Right hindlimb (tissue), 1 donor: ENCODE measurements around the gene CYP2A7.
"Not testable (repeated sequence)": the region's sequence is repeated elsewhere in the genome, so short reads cannot be mapped to it uniquely, and the experiment has no call there.

ENCODE experiments used
- DNase-seq: peaks from one replicate; pipeline ENCODE4 v3.0.0-alpha.2; 2018

Gene CYP2A7

GRCh38 chr19:40896843-40897789 lies 15.1 kb upstream of the CYP2A7 start:
- DNase-seq: not testable (repeated sequence)

GRCh38 chr19:40896418-40896796 lies 14.4 kb upstream of the CYP2A7 start:
- DNase-seq: no peak

GRCh38 chr19:40893112-40893511 lies 11.1 kb upstream of the CYP2A7 start:
- DNase-seq: no peak

- DNase-seq: no peak
These were observed 7.3 kb upstream of the CYP2A7 start for GRCh38 chr19:40889366-40889765.

GRCh38 chr19:40888191-40888590 lies 6.2 kb upstream of the CYP2A7 start:
- no peak for DNase-seq

GRCh38 chr19:40884187-40884931 lies 2.3 kb upstream of the CYP2A7 start:
- DNase-seq: not testable (repeated sequence)

- DNase-seq: not testable (repeated sequence)
These were observed 2.7 kb downstream of the CYP2A7 start for GRCh38 chr19:40879349-40879748.

GRCh38 chr19:40875526-40875951 lies 6.5 kb downstream of the CYP2A7 start:
- not testable (repeated sequence) for DNase-seq

GRCh38 chr19:40874874-40875273 lies 7.2 kb downstream of the CYP2A7 start:
- not testable (repeated sequence) for DNase-seq

GRCh38 chr19:40873873-40874272 lies 8.2 kb downstream of the CYP2A7 start:
- not testable (repeated sequence) for DNase-seq

- no peak for DNase-seq
These were observed 9.8 kb downstream of the CYP2A7 start for GRCh38 chr19:40872209-40872608.

- DNase-seq: no peak
These were observed 14.3 kb downstream of the CYP2A7 start for GRCh38 chr19:40867701-40868100.

GRCh38 chr19:40864739-40865496 lies 17.1 kb downstream of the CYP2A7 start:
- DNase-seq: not testable (repeated sequence)

- DNase-seq: no peak
These were observed 19.2 kb downstream of the CYP2A7 start for GRCh38 chr19:40862785-40863184.

GRCh38 chr19:40862333-40862732 lies 19.7 kb downstream of the CYP2A7 start:
- no peak for DNase-seq

- DNase-seq: no peak
These were observed 23.9 kb downstream of the CYP2A7 start for GRCh38 chr19:40858109-40858508.

- DNase-seq: not testable (repeated sequence)
These were observed 29.4 kb downstream of the CYP2A7 start for GRCh38 chr19:40852467-40853152.

GRCh38 chr19:40850277-40850676 lies 31.8 kb downstream of the CYP2A7 start, which contains the start of gene CYP2A6:
Gene CYP2A6 (minus strand): TSS chr19:40850447. CDS start chr19:40850426, 21 bp downstream.
- not testable (repeated sequence) for DNase-seq

GRCh38 chr19:40846722-40847121 lies 35.3 kb downstream of the CYP2A7 start:
- DNase-seq: not testable (repeated sequence)

- DNase-seq: not testable (repeated sequence)
These were observed 38.4 kb downstream of the CYP2A7 start for GRCh38 chr19:40843653-40844052.

GRCh38 chr19:40842997-40843652 lies 38.9 kb downstream of the CYP2A7 start:
- not testable (repeated sequence) for DNase-seq

- not testable (repeated sequence) for DNase-seq
These were observed 40.0 kb downstream of the CYP2A7 start for GRCh38 chr19:40842012-40842411.
